ENCODE data around the gene PRAC2.

Gene PRAC2

GRCh38 chr17:48719642-48720265 is 3.2 kb upstream of the PRAC2 start:
- no peak for TF ChIP-seq CTCF (IDR thresholded peaks at IDR 0.05; ENCODE audit: insufficient read depth, low read length, missing control alignments)
- ChIA-PET CTCF (interaction anchor here (0.8 to 19.2 kb wide), 11 partner anchors 9 to 169 kb away, joined by 3 to 353 read pairs (median 4); partner anchors contain the start of gene HOXB13), POLR2A (no interaction called here)
- no peak for DNase-seq (ENCODE audit: low read depth, low spot score)
- no peak overlapping the region for H3K4me3 ChIP-seq (ENCODE audit: low read depth, low read length)

- no peak overlapping the region for H3K4me3 ChIP-seq (ENCODE audit: low read depth, low read length)
- ChIA-PET POLR2A (no interaction called here), CTCF (interaction anchor here (0.8 to 19.2 kb wide), 12 partner anchors 8 to 566 kb away, joined by 3 to 353 read pairs (median 4); partner anchors contain the start of gene HOXB13)
- no peak for TF ChIP-seq CTCF (IDR thresholded peaks at IDR 0.05; ENCODE audit: insufficient read depth, low read length, missing control alignments)
- DNase-seq (ENCODE audit: low read depth, low spot score): no peak
These were observed 2.5 kb upstream of the PRAC2 start for GRCh38 chr17:48720266-48721008.

- CTCF ChIA-PET: interaction anchor here (0.8 to 19.2 kb wide), 6 partner anchors 10 to 567 kb away, joined by 3 to 353 read pairs (median 5); no protein-coding TSS in a partner anchor
- POLR2A ChIA-PET: interaction anchor here (0.5 kb wide), 1 partner anchor 71 kb away, joined by 4 read pairs; no protein-coding TSS in a partner anchor
- no peak overlapping the region for H3K4me3 ChIP-seq (ENCODE audit: low read depth, low read length)
- no peak for DNase-seq (ENCODE audit: low read depth, low spot score)
- TF ChIP-seq CTCF (IDR thresholded peaks at IDR 0.05; ENCODE audit: insufficient read depth, low read length, missing control alignments): no peak
These were observed 2.0 kb upstream of the PRAC2 start for GRCh38 chr17:48721009-48721402.

- CTCF ChIA-PET: interaction anchor here (1.0 to 19.2 kb wide), 11 partner anchors 12 to 162 kb away, joined by 3 to 353 read pairs (median 35); no protein-coding TSS in a partner anchor
- no peak for TF ChIP-seq CTCF (IDR thresholded peaks at IDR 0.05; ENCODE audit: insufficient read depth, low read length, missing control alignments)
- POLR2A ChIA-PET: no interaction called here
- H3K4me3 ChIP-seq (ENCODE audit: low read depth, low read length): no peak within 1 kb of the TSS
- no peak for DNase-seq (ENCODE audit: low read depth, low spot score)
These were observed 631 bp upstream of the PRAC2 start, which contains the start of gene PRAC1 for GRCh38 chr17:48722201-48722907. Gene PRAC1, minus strand, starts transcription at chr17:48722518. Its CDS starts 126 bp downstream, at chr17:48722392.

- ChIA-PET CTCF (interaction anchor here (0.6 to 19.2 kb wide), 39 partner anchors 10 to 504 kb away, joined by 3 to 353 read pairs (median 5); partner anchors contain the start of gene ATP5MC1), POLR2A (interaction anchor here (1.0 kb wide), 1 partner anchor 67 kb away, joined by 3 read pairs; no protein-coding TSS in a partner anchor)
- H3K4me3 ChIP-seq (ENCODE audit: low read depth, low read length): no peak overlapping the region
- TF ChIP-seq CTCF (IDR thresholded peaks at IDR 0.05; ENCODE audit: insufficient read depth, low read length, missing control alignments): no peak
- no peak for DNase-seq (ENCODE audit: low read depth, low spot score)
These were observed 652 bp downstream of the PRAC2 start for GRCh38 chr17:48723423-48724250.
